OCI-LY7 (cell line): Measurements from ENCODE around the gene OVCH2.

Source experiments
- CTCF ChIP-seq: fragments of 200-600 bp; sonication (generic); conservative IDR thresholded peaks from 2 replicates; pipeline ENCODE4 v1.5.1; 2014; ENCODE audit warnings: mild to moderate bottlenecking, antibody characterized with exemption, low read length, moderate library complexity, mixed read lengths
- EZH2phosphoT487 ChIP-seq: fragments of 200-600 bp; sonication (generic); IDR thresholded peaks from 2 replicates; pipeline ENCODE4 v1.6.1; 2018; ENCODE audit warnings: low read depth, borderline replicate concordance, mild to moderate bottlenecking, mixed run types, antibody characterized with exemption, low read length, moderate library complexity, mixed read lengths

GRCh38 chr11:7645206-7645605, 61.1 kb downstream of the OVCH2 start:
- TF ChIP-seq CTCF (no peak), EZH2phosphoT487 (no peak)
